Astrocyte of the cerebellum (primary cell): ENCODE data around the gene MCCC1.
A peak's percentile ranks its signal among the peaks of the same experiment; 100 is the strongest.

ENCODE experiments used
- DNase-seq: peaks from one replicate; pipeline ENCODE4 v3.0.0-alpha.2; 2011; ENCODE audit warnings: low read depth
- H3K4me3 ChIP-seq: 2 replicates; pipeline ENCODE4 v1.5.1; 2011; ENCODE audit warnings: mild to moderate bottlenecking, low read depth, low read length, moderate library complexity
- CTCF ChIP-seq: IDR thresholded peaks from 2 replicates; pipeline ENCODE4 v1.5.1; 2012; ENCODE audit warnings: low read length, low read depth, moderate library complexity, mild to moderate bottlenecking; ENCODE audit errors: missing control alignments
- in situ Hi-C: cut with HindIII; loops from 2 replicates; pipeline ENCODE4 v1.10.0; 2017; ENCODE audit warnings: low sequenced_read_pairs

MCCC1 gene

GRCh38 chr3:183094711-183095110 lies 4.6 kb downstream of the MCCC1 start:
- TF ChIP-seq CTCF: no peak
- no peak for DNase-seq
- in situ Hi-C loops: no loop called here
- H3K4me3 ChIP-seq: no peak overlapping the region

- DNase-seq: no peak
These were observed 7.0 kb downstream of the MCCC1 start for GRCh38 chr3:183092256-183092655.

GRCh38 chr3:183087184-183087583 lies 12.1 kb downstream of the MCCC1 start:
- no peak overlapping the region for H3K4me3 ChIP-seq
- in situ Hi-C loops: no loop called here
- no peak for DNase-seq
- no peak for TF ChIP-seq CTCF

More at GRCh38 chr3:183092256-183092655, 7.0 kb downstream of the MCCC1 start:
- in situ Hi-C loops: no loop called here
- H3K4me3 ChIP-seq: no peak overlapping the region
- no peak for TF ChIP-seq CTCF

GRCh38 chr3:183085634-183086390 lies 13.5 kb downstream of the MCCC1 start:
- DNase-seq: no peak
- peak; percentile 37 for TF ChIP-seq CTCF
- H3K4me3 ChIP-seq: no peak overlapping the region
- in situ Hi-C loops: no loop called here

- no peak for DNase-seq
- no peak overlapping the region for H3K4me3 ChIP-seq
- no peak for TF ChIP-seq CTCF
- in situ Hi-C loops: no loop called here
These were observed 16.9 kb downstream of the MCCC1 start for GRCh38 chr3:183082355-183082915.

- TF ChIP-seq CTCF: no peak
- in situ Hi-C loops: no loop called here
- DNase-seq: no peak
- H3K4me3 ChIP-seq: no peak overlapping the region
These were observed 17.7 kb downstream of the MCCC1 start for GRCh38 chr3:183081459-183082183.
